22Rv1 (cell line): ENCODE data around the gene ASB15.

Experiments
- CTCF ChIP-seq: fragments of 450-650 bp; IDR thresholded peaks from 2 replicates; pipeline ENCODE4 v1.5.1; 2017; ENCODE audit warnings: mild to moderate bottlenecking
- ZFX ChIP-seq: fragments of 450-650 bp; IDR thresholded peaks from 2 replicates; pipeline ENCODE4 v1.6.1; 2017; ENCODE audit warnings: antibody characterized with exemption, borderline replicate concordance

GRCh38 chr7:123675181-123675473, 73.5 kb downstream of the ASB15 start:
- TF ChIP-seq CTCF (no peak), ZFX (no peak)
